Stimulated activated CD4-positive, alpha-beta T cell treated with anti-CD3 and anti-CD28 coated beads, Interleukin-15, amount 100 ng/mL, for 24 hours (primary cell): Measurements from ENCODE around the gene BDKRB1.
"Not testable (repeated sequence)": the region's sequence is repeated elsewhere in the genome, so short reads cannot be mapped to it uniquely, and the experiment has no call there.

ENCODE experiments used
- DNase-seq: peaks from one replicate; pipeline ENCODE4 v3.0.0-alpha.2; 2020

Gene BDKRB1

DNA sequence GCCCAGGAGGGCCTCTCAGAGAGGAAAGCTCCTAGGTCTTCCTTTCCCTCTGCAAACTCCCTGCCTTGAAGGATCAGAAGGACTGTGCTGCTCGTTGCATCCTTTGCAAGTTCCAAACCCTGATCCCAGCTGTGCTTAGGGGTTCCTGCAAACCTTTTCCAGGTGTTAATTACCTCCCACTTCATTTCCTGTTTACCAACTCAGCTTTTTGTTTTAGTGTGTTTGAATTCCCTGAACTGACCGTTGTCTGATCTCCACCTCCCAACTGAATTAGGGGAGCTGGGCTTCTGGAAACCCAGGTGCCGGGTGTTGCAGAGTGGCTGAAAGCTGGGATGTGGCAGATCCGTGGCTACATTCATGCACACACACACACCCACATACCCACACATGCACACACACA, 20.6 kb upstream of the BDKRB1 start:
- DNase-seq: no peak

DNA sequence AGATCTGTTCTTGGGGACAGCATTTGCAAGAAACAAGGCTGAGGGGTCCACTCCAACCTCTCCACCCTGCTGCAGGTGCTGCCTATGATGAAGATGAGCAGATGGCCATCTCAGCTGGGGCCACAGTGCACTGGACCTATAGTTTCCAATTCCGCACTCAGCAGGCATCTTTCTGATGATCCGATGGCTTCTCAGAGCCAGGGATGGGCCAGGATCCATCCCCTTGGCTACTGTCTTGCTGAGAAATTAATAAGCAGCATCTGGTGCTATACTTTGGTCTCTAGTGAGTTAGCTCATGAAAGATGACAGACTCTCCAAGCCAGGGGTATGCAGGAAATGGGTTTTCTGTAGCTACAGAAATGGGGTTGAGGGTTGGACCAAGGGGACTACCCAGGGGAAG, 18.4 kb upstream of the BDKRB1 start:
- DNase-seq: no peak

GRCh38 chr14:96238676-96239265, 17.2 kb upstream of the BDKRB1 start:
- DNase-seq: no peak

GRCh38 chr14:96239711-96240141, 16.3 kb upstream of the BDKRB1 start:
- DNase-seq: no peak

- DNase-seq: no peak
These were observed 15.4 kb upstream of the BDKRB1 start for GRCh38 chr14:96240641-96241040.

GRCh38 chr14:96242126-96242525, 13.9 kb upstream of the BDKRB1 start:
- DNase-seq: no peak

- no peak for DNase-seq
These were observed 12.2 kb upstream of the BDKRB1 start for GRCh38 chr14:96243785-96244184.

DNA sequence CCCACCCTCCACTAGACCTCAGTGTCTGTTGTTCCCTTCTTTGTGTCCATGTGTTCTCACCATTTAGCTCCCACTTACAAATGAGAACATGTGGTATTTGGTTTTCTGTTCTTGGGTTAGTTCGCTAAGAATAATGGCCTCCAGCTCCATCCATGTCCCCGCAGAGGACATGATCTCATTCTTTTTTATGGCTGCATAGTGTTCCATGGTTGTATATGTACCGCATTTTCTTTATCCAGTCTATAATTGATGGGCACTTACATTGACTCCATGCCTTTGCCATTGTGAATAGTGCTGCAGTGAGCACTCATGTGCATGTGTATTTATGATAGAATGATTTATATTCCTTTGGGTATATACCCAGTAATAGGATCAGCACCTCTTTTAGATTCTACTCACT, 10.9 kb upstream of the BDKRB1 start:
- DNase-seq: not testable (repeated sequence)

DNA sequence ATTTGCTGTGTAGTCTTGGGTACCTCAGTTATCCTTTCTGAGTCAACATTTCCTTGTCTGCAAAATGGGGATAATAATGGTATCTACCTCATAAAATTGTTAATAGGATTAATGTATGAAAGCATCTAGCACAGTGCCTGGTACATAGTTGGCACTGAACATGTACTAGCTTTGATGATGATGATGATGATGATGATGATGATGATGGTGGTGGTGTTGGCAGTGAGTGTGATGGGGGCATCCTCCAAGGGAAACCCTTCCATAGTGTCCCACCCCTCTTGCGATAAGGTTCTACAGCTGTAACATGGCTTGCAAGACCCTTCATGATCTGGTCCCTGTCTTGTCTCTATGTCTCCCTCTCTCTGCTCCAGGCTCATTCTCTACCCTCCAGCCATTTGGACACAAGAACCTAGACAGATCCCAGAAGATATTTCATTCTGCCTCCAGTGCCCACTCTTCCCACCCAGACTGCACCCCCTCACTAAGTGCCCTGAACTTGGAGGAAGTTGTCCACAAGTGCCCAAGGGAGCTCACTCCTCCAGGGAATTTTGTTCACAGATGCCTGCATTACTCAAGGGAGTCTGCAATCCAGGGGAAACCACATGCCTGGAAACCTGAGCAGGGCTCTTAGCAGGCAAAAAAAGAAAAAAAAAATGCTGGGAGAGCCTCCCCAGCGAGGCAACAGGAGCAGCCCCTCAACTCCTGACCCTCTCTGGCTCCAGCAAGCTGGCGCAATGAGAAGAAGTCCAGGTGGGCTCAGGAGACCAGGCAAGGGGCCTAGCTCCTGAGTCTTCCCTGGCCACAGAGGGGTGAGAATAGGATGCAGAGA, 10.1 kb upstream of the BDKRB1 start:
- DNase-seq: no peak

DNA sequence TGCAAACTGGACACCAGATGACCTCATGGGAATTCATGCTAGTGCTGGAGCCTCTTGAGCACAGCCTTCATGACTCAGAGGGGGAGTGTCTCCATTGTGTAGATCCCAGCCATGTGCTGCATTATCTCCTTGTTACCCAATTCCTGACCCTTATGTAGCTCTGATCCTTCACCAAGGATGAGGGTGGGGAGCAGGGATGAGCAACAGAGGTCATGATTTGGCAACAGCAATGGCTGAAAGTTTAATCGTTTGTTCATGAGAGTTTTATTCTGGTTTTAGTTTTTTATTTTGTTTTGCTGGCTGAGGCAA, 9.5 kb upstream of the BDKRB1 start:
- no peak for DNase-seq

DNA sequence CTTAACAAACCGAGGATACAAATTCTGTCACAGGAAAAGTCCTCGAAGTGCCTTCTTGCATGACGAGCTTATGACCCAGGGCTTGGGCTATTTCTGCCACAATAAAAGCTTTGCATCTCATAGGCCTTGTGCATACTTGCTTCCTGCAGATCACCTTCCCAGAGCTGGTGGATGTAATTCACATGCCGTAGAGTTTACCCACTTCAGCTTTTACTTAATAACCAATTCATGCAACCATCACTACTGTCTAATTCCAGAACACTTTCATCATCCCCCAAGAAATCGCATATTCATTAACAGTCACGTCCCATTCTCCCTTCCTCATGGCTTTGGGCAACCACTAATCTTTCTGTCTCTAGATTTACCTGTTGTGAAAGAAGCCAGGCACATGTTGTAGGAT, 9.0 kb upstream of the BDKRB1 start:
- no peak for DNase-seq

GRCh38 chr14:96249029-96249428, 7.0 kb upstream of the BDKRB1 start:
- DNase-seq: no peak

GRCh38 chr14:96250485-96250884, 5.5 kb upstream of the BDKRB1 start:
- DNase-seq: no peak

- DNase-seq: no peak
These were observed 4.3 kb upstream of the BDKRB1 start for GRCh38 chr14:96251656-96252155.

DNA sequence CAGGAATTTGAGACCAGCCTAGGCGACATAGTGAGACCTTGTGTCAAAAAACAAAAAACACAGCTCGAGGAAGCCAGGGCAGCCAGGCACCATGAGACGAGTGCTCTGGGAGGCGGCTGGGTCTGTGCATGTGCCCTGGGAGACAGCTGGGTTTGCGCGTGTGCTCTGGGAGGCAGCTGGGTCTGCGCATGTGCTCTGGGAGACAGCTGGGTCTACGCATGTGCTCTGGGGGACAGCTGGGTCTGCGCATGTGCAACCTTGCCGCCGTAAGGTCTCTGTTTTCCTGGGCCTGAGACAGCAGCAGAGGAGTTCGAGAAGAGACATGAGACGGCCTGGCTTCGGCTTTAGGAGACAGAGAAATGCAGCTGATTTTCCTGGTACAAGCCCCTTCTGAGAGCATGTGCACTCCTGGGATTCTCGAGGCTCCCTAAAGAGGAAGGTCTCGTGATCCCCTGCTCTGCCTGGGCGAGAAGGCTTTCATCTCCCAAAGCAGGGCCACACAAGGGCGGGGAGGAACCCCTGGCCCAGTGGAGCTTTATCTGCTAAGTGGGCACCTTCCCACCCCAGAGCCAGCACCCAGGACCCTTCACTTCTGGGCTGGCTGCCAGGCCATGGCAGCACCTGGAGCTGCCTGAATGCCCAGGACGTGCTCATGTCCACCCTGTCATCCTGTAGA, 3.5 kb upstream of the BDKRB1 start:
- no peak for DNase-seq

GRCh38 chr14:96252999-96253539, 2.9 kb upstream of the BDKRB1 start:
- no peak for DNase-seq

- no peak for DNase-seq
These were observed 1.3 kb upstream of the BDKRB1 start for GRCh38 chr14:96254687-96255086.

DNA sequence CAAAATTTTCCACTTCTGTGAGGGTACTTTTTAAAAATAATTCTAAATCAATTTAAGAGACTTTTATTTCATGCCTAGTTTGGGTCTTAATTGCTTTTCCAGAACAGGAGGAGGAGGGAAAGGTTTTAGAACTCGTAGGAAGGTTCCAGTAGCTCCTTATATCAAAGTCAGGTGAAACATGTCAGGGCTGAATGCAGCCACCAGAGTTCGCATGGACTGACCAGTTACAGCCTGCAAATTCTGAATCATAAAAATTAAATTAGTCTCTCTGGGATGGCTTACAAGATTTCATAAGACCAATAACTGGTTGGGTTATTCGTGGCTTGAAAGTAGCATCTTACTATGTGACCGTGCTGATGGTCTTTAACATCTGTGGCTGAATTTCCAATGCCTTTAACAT, 397 bp downstream of the BDKRB1 start:
- DNase-seq: no peak

DNA sequence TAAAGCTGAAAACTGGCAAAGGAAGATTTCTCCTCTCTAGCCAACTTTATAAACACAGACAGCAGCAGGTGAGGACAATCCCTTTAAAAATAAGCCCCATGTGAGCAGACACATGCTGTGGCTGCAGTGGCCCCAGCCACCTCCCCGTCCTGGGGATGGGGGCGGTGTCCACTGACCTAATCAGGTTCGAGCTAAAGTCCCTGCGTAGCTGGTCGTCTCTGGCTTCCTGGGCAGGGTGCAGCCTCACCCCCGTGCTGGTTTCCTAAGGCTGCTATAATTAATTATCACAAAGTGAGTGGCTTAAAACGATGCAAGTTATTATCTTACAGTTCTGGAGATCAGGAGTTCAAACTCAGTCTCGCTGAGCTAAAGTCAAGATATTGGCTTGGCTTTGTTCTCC, 1.0 kb downstream of the BDKRB1 start:
- no peak for DNase-seq

DNA sequence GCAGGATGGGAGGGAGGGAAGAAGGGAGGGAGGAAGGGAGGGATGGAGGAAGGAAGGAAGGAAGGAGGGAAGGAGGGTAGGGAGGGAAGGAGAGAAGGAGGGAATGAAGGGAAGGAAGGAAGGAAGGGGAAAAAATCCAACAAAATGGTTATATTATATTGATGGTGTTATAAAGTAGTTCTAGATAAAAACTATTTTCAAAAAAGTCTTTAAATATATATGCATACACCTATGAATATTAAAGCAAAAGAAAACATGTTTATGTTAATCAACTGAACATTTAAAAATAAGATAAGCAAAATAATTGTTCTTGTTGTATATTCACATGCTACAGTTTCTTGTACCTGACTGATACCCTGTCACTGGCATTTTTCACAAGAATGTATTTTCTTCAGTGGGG, 1.9 kb downstream of the BDKRB1 start:
- DNase-seq: no peak

GRCh38 chr14:96260341-96260821, 4.4 kb downstream of the BDKRB1 start:
- DNase-seq: no peak

DNA sequence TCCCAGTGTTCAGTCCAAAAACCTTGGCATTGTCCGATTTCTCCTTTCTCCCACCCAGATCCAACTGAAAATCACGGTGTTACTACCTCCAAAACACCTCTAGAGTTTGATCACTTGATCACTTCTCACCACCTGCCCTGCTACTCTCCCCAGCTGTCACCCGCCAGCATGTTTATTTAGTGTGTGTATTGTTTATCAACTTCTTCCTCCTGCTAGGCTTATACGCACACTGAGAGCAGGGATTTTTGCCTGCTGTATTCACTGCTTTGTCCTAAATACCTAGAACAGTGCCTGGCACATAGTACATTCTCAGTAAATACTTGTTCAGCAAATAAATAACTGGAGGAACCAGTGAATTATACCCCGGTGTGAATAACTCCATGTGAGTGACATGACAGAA, 5.0 kb downstream of the BDKRB1 start:
- DNase-seq: no peak

- DNase-seq: no peak
These were observed 6.0 kb downstream of the BDKRB1 start for GRCh38 chr14:96261772-96262655.
